T-cell (primary cell): ENCODE measurements around the gene TCF7L2. TPM values are rescaled to one million over a fixed set of nuclear protein-coding genes. Genes with fewer than 3 reads are reported as not detected.

Source experiments
- ATAC-seq, 4 experiments: fragments of 200-7000 bp in 3 of 4; fragments of 150-1000 bp in 1 of 4; cut with Tn5 transposase; replicated peaks in 1 of 4; 1 replicate in 3 of 4; 2 replicates in 1 of 4; pipeline ENCODE4 v1.10.0; 2021; ENCODE audit warnings: moderate library complexity in 3 of 4, mild to moderate bottlenecking in 2 of 4, moderate number of reproducible peaks in 1 of 4
- CTCF ChIA-PET, 2 donors: fragments of 300-600 bp; sonication (Branson Sonifier 250); formaldehyde crosslinking; loops; one replicate each; lab custom pipeline; 2022; ENCODE audit warnings: antibody characterized with exemption in 2 of 2; lab: Charles Lee
- POLR2A ChIA-PET, 2 donors: fragments of 300-600 bp; sonication (Branson Sonifier 250); formaldehyde crosslinking; loops; one replicate each; lab custom pipeline; 2022; ENCODE audit warnings: antibody characterized with exemption in 2 of 2; lab: Charles Lee
- DNase-seq, 35 experiments: peaks; one replicate each; pipeline versions ENCODE4 v3.0.0 to v3.0.0-alpha.2; 2013 to 2023
- H3K27ac ChIP-seq: one replicate; pipeline ENCODE4 v1.5.1; 2013; ENCODE audit warnings: low read length
- H3K27me3 ChIP-seq, 2 experiments: replicated peaks in 1 of 2; 1 replicate in 1 of 2; 2 replicates in 1 of 2; pipeline versions ENCODE4 v1.6.1 to v1.7.0; 2013; ENCODE audit warnings: low read length in 1 of 2, mixed read lengths in 1 of 2; ENCODE audit not compliant: control insufficient read depth in 2 of 2, insufficient read depth in 2 of 2; ENCODE audit errors: extremely low read depth in 1 of 2
- H3K36me3 ChIP-seq, 2 donors: 1 replicate in 1 of 2; 2 replicates in 1 of 2; pipeline versions ENCODE4 v1.6.1 to v1.7.0; 2013; ENCODE audit warnings: low read length in 1 of 2; ENCODE audit not compliant: control insufficient read depth in 2 of 2, insufficient read depth in 1 of 2; ENCODE audit errors: extremely low read depth in 1 of 2
- H3K4me1 ChIP-seq, 2 experiments: 1 replicate in 1 of 2; 2 replicates in 1 of 2; pipeline versions ENCODE4 v1.6.1 to v1.7.0; 2013; ENCODE audit warnings: low read length in 2 of 2, mixed read lengths in 1 of 2; ENCODE audit not compliant: insufficient read depth in 2 of 2, control insufficient read depth in 1 of 2; ENCODE audit errors: extremely low read depth in 1 of 2
- H3K4me3 ChIP-seq, 2 donors: 1 replicate in 1 of 2; 2 replicates in 1 of 2; pipeline versions ENCODE4 v1.5.1 to v1.7.0; 2013; ENCODE audit warnings: mild to moderate bottlenecking in 2 of 2, low read length in 1 of 2, moderate library complexity in 1 of 2; ENCODE audit not compliant: control insufficient read depth in 1 of 2; ENCODE audit errors: extremely low read depth in 1 of 2
- H3K9me3 ChIP-seq: 2 replicates; pipeline ENCODE4 v1.7.0; 2013
- H3K27ac Mint-ChIP-seq, 2 donors: one replicate each; pipeline ENCODE4 v1.8.0; 2020 to 2021; ENCODE audit warnings: mild to moderate bottlenecking in 2 of 2, mixed read lengths in 2 of 2
- H3K27me3 Mint-ChIP-seq, 2 donors: one replicate each; pipeline ENCODE4 v1.8.0; 2021 to 2022; ENCODE audit warnings: mixed read lengths in 2 of 2
- H3K36me3 Mint-ChIP-seq: one replicate; pipeline ENCODE4 v1.8.0; 2021; ENCODE audit warnings: mixed read lengths
- H3K4me1 Mint-ChIP-seq, 3 donors: one replicate each; pipeline ENCODE4 v1.8.0; 2020 to 2022; ENCODE audit warnings: mixed read lengths in 3 of 3, mild to moderate bottlenecking in 1 of 3
- H3K4me3 Mint-ChIP-seq, 3 donors: one replicate each; pipeline ENCODE4 v1.8.0; 2020 to 2022; ENCODE audit warnings: mild to moderate bottlenecking in 3 of 3, mixed read lengths in 3 of 3, moderate library complexity in 3 of 3
- H3K9me3 Mint-ChIP-seq, 3 donors: one replicate each; pipeline ENCODE4 v1.8.0; 2020 to 2022; ENCODE audit warnings: mixed read lengths in 3 of 3
- WGBS: methylation state at CpG from one replicate; pipeline ENCODE4 v1.1.5; 2013; ENCODE audit warnings: missing lambda C conversion rate; ENCODE audit not compliant: insufficient coverage; 5-methylcytosine and 5-hydroxymethylcytosine counted together
- total RNA-seq, 35 experiments: library from RNA in 6 of 35; stranded (reverse) in 6 of 35; fragments of 120-200 nt in 1 of 35; gene quantifications; one replicate each; pipeline versions ENCODE4 v1.2.1 to v1.2.4 and lab custom pipeline; 2013 to 2026

Gene TCF7L2
- total RNA-seq, 5 donors from 2014 or later (not counting 1 experiment from before 2014, with no cell fraction given): 2.6 to 6.2 (median 3.3) TPM

- H3K27me3 Mint-ChIP-seq: peaks cover 0 to 11% of the 10 kb centered on the region in 2 donors
- CTCF ChIA-PET: no interaction called here
- WGBS: no CpG with 5 or more reads among the region's 1 CpG
- no peaks in the 10 kb centered on the region for H3K36me3 Mint-ChIP-seq
- POLR2A ChIA-PET: interaction anchor here in 1 of 2 donors (0.5 kb wide), 1 partner anchor 11 kb away, joined by 4 read pairs; no protein-coding TSS in a partner anchor
- peaks cover 5 to 26% (median 12%) of the 10 kb centered on the region in 3 donors for H3K9me3 Mint-ChIP-seq
- no peaks in the 10 kb centered on the region for H3K36me3 ChIP-seq
- no peaks in the 10 kb centered on the region for H3K9me3 ChIP-seq
- H3K4me3 ChIP-seq: no peak overlapping the region
- H3K27ac ChIP-seq: no peak overlapping the region
- H3K4me3 Mint-ChIP-seq: no peak overlapping the region
- H3K27ac Mint-ChIP-seq: no peak overlapping the region
- no peaks in the 10 kb centered on the region for H3K4me1 ChIP-seq
- no peaks in the 10 kb centered on the region for H3K4me1 Mint-ChIP-seq
- ATAC-seq (no peak), DNase-seq (no peak)
- H3K27me3 ChIP-seq: peaks cover 0 to 7% of the 10 kb centered on the region in 2 experiments
Measured at GRCh38 chr10:113199459-113199858, 249.4 kb downstream of the TCF7L2 start.

DNA sequence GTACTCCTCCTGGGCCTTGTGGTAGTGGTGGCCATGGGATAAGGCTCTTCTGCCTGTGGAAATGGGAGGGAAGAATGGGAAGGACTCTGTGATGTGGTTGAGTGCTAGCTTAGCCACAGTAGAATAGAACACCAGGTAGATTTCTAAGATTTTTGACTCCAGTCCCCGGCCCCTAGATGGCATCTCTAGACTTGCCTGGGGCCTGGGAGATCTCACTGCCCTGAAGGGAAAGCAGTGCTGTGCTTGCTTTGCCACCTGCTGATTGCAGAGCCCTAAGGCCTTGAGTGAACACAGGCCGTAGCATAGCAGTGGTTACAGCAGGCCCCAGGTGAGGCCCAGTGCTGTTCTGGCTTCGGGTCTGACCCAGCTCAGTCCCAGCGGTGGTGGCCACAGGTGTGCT is 252.0 kb downstream of the TCF7L2 start:
- H3K4me1 Mint-ChIP-seq: no peaks in the 10 kb centered on the region

DNA sequence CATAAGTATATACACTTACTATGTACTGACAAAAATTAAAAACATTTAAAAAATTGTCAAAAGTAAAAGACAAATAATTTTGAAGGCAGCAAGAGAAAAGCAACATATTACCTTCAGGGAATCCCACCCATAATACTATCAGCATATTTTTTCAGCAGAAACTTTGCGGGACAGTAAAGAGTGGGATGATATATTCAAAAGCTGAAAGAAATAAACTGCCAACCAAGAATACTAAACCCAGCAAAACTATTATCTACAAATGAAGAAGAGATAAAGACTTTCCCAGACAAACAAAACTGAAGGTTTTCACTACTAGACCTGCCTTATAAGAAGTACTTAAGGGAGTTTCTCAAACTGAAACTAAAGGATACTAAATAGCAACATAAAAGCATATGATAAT is 257.9 kb downstream of the TCF7L2 start:
- Mint-ChIP-seq H3K4me3 (no peak overlapping the region), H3K27ac (no peak overlapping the region), H3K36me3 (no peaks in the 10 kb centered on the region), H3K27me3 (peaks cover 0 to 4% of the 10 kb centered on the region in 2 donors), H3K9me3 (peaks cover 12 to 58% (median 33%) of the 10 kb centered on the region in 3 donors), H3K4me1 (no peaks in the 10 kb centered on the region)
- no peaks in the 10 kb centered on the region for H3K27me3 ChIP-seq
- no peak for ATAC-seq
- H3K36me3 ChIP-seq: no peaks in the 10 kb centered on the region
- WGBS: no CpG with 5 or more reads among the region's 1 CpG
- ChIA-PET POLR2A (no interaction called here), CTCF (no interaction called here)
- H3K4me1 ChIP-seq: no peaks in the 10 kb centered on the region
- no peak overlapping the region for H3K4me3 ChIP-seq
- DNase-seq: no peak
- no peak overlapping the region for H3K27ac ChIP-seq
- H3K9me3 ChIP-seq: peaks cover 4% of the 10 kb centered on the region

More for the DNA sequence above, 252.0 kb downstream of the TCF7L2 start:
- H3K9me3 Mint-ChIP-seq: peaks cover 16 to 43% (median 18%) of the 10 kb centered on the region in 3 donors
- H3K4me3 Mint-ChIP-seq: no peak overlapping the region
- Histone ChIP-seq H3K36me3 (no peaks in the 10 kb centered on the region), H3K27ac (no peak overlapping the region), H3K27me3 (peaks cover 0 to 7% of the 10 kb centered on the region in 2 experiments), H3K4me3 (no peak overlapping the region), H3K9me3 (no peaks in the 10 kb centered on the region), H3K4me1 (no peaks in the 10 kb centered on the region)
- H3K36me3 Mint-ChIP-seq: no peaks in the 10 kb centered on the region
- ChIA-PET POLR2A (no interaction called here), CTCF (no interaction called here)
- no peak for DNase-seq
- no peak overlapping the region for H3K27ac Mint-ChIP-seq
- ATAC-seq: no peak
- peaks cover 0 to 8% of the 10 kb centered on the region in 2 donors for H3K27me3 Mint-ChIP-seq
- 88% methylated on average over 2 of the region's 4 CpGs for WGBS

DNA sequence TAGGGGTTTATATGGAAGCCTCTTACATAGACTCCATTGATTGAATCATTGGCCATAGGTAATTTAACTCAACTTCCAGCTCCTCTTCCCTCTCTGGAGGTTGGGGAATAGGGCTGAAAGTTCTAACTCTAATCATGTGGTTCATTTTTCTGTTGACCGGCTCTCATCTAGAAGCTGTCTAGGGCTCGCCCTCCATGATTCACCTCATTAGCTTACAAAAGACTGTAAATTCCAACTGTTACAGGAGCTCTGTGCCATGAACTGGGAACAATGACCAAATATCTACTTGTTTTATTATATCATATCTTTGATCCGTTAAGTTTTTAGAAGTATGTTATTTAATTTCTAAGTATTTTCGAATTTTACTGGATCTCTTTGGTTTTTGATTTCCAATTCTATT is 263.0 kb downstream of the TCF7L2 start:
- no peak overlapping the region for H3K4me3 ChIP-seq
- Mint-ChIP-seq H3K36me3 (no peaks in the 10 kb centered on the region), H3K4me1 (no peaks in the 10 kb centered on the region), H3K27me3 (no peaks in the 10 kb centered on the region), H3K9me3 (peaks cover 5 to 18% (median 7%) of the 10 kb centered on the region in 3 donors), H3K27ac (no peak overlapping the region), H3K4me3 (no peak overlapping the region)
- ChIA-PET POLR2A (interaction anchor here in 1 of 2 donors (0.6 kb wide), 1 partner anchor 16 kb away, joined by 7 read pairs; no protein-coding TSS in a partner anchor), CTCF (no interaction called here)
- H3K9me3 ChIP-seq: no peaks in the 10 kb centered on the region
- ATAC-seq (no peak), DNase-seq (no peak)
- no CpG with 5 or more reads among the region's 4 CpGs for WGBS
- no peaks in the 10 kb centered on the region for H3K27me3 ChIP-seq
- H3K36me3 ChIP-seq: no peaks in the 10 kb centered on the region
- H3K4me1 ChIP-seq: no peaks in the 10 kb centered on the region
- H3K27ac ChIP-seq: no peak overlapping the region

DNA sequence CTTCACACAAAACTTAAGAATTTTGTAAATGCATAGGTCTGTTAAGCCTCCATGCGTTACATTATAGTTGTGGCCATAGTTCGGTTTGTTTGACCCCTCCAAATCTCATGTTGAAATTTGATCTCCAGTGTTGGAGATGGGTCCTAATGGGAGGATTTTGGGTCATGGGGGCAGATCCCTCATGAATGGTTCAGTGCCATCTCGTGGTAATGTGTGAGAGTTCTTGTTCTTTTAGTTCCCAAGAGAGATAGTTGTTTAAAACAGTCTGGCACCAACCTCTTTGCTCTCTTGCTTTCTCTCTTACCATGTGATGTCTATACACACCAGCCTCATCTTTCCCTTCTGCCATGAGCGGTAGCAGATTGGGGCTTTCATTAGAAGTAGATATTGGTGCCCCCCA is 264.3 kb downstream of the TCF7L2 start:
- DNase-seq (no peak), ATAC-seq (no peak)
- ChIA-PET CTCF (no interaction called here), POLR2A (no interaction called here)
- no peaks in the 10 kb centered on the region for H3K4me1 Mint-ChIP-seq
- H3K36me3 Mint-ChIP-seq: no peaks in the 10 kb centered on the region
- peaks cover 0 to 5% of the 10 kb centered on the region in 2 donors for H3K27me3 Mint-ChIP-seq
- no peak overlapping the region for H3K4me3 Mint-ChIP-seq
- Histone ChIP-seq H3K27me3 (no peaks in the 10 kb centered on the region), H3K4me3 (no peak overlapping the region), H3K4me1 (no peaks in the 10 kb centered on the region), H3K36me3 (no peaks in the 10 kb centered on the region), H3K9me3 (no peaks in the 10 kb centered on the region), H3K27ac (no peak overlapping the region)
- peaks cover 0 to 5% (median under 1%) of the 10 kb centered on the region in 3 donors for H3K9me3 Mint-ChIP-seq
- WGBS: no CpG with 5 or more reads among the region's 4 CpGs
- H3K27ac Mint-ChIP-seq: no peak overlapping the region

DNA sequence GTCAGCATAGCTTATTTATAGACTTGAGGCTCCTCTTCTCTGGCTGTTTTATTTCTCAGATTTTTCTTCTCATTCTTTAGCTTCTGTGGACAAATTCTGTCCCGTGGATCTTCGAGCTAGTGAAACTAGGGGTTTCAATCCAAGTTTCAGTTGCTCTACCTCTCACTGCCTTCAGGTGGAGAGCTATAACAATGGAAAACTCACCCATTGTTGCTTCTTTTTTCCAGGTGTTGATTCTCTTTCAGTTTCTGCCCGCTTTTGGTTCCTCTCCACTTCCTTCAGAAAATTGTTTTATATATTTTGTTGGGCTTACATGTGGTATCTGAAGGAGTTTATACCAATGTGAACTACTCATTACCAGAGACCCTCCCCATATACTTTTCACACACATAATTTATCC is 266.1 kb downstream of the TCF7L2 start:
- CTCF ChIA-PET: no interaction called here
- Mint-ChIP-seq H3K4me1 (no peaks in the 10 kb centered on the region), H3K27ac (no peak overlapping the region), H3K27me3 (peaks cover 5 to 12% of the 10 kb centered on the region in 2 donors), H3K9me3 (no peaks in the 10 kb centered on the region), H3K36me3 (no peaks in the 10 kb centered on the region), H3K4me3 (no peak overlapping the region)
- WGBS: 0% methylated on average over 2 of the region's 3 CpGs
- no peak for ATAC-seq
- POLR2A ChIA-PET: interaction anchor here in 1 of 2 donors (0.6 kb wide), 1 partner anchor 609 kb away, joined by 4 read pairs; no protein-coding TSS in a partner anchor
- DNase-seq: no peak
- no peaks in the 10 kb centered on the region for H3K4me1 ChIP-seq
- H3K9me3 ChIP-seq: no peaks in the 10 kb centered on the region
- H3K27ac ChIP-seq: no peak overlapping the region
- no peaks in the 10 kb centered on the region for H3K27me3 ChIP-seq
- H3K4me3 ChIP-seq: no peak overlapping the region
- no peaks in the 10 kb centered on the region for H3K36me3 ChIP-seq
